GM21360 (cell line): Measurements from ENCODE around the gene LYG1.
"Not testable (repeated sequence)": the region's sequence is repeated elsewhere in the genome, so short reads cannot be mapped to it uniquely, and the experiment has no call there.

Experiments
- ATAC-seq: cut with Tn5 transposase; IDR thresholded peaks from one replicate; pipeline ENCODE4 v1.9.1; 2021; ENCODE audit warnings: mild to moderate bottlenecking, moderate library complexity; ENCODE audit not compliant: unreplicated experiment

The LYG1 gene

DNA sequence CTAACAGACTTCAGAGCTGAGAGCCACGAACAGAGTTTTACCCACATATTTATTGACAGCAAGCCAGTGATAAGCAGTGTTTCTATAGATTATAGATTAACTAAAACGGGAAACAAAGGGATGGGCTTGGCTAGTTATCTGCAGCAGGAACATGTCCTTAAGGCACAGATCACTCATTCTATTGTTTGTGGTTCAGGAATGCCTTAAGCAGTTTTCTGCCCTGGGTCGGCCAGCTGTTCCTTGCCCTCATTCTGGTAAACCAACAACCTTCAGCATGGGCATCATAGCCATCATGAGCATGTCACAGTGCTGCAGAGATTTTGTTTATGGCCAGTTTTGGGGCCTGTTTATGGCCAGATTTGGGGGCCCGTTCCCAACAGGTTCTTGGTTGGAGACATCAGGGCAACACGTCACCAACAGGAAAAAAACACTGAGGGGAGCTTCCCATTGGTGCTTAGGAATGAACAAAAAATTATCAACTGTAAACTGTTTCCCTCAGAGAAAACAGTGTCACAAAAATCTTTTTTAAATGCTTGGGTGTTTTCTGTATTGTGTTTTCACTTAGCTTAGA is 22.7 kb downstream of the LYG1 start:
- not testable (repeated sequence) for ATAC-seq

- no peak for ATAC-seq
Measured at GRCh38 chr2:99275882-99276281, 25.1 kb downstream of the LYG1 start.

GRCh38 chr2:99261242-99261641 is 39.8 kb downstream of the LYG1 start:
- ATAC-seq: no peak

DNA sequence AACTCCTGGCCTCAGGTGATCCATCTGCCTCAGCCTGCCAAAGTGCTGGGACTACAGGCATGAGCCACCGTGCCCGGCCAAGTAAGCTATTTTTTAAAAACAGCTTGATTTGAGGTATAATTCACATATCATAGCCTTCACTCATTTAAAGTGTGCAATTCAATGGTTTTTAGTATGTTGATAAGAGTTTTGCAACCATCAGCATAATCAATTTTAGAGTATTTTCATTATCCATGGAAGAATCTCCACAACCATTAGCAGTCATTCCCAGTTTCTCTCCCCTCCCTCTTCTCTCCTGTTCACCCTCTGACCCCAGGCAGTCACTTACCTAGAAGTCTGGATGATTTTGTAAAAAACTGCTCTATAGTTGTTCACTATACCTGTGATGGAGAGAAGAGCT is 40.8 kb downstream of the LYG1 start:
- ATAC-seq: no peak

DNA sequence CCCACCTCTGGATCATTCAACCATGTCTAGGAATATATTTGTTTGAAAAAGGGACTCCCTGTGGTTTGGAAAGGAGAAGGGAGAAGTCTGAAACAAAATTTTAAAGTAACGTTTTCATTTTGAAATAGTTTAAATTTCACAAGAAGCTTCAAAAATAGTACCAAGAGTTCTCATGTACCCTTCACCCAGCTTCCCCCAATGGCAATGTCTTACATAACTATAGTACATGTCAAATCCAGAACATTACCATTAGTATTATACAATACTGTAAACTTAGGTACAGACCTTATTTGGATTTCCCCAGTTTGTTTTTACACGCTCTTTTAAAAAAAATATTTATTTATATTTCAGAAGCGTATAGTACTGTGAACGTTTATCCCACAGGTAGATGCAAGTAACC is 41.5 kb downstream of the LYG1 start:
- no peak for ATAC-seq

GRCh38 chr2:99256677-99257076 is 44.3 kb downstream of the LYG1 start:
- no peak for ATAC-seq

GRCh38 chr2:99255491-99256318 is 45.3 kb downstream of the LYG1 start, which contains the start of gene LYG2:
Gene LYG2 (minus strand): TSS chr2:99255666. CDS start chr2:99254260, 1,406 bp downstream.
- no peak for ATAC-seq

GRCh38 chr2:99249951-99250350 is 51.0 kb downstream of the LYG1 start:
- no peak for ATAC-seq

DNA sequence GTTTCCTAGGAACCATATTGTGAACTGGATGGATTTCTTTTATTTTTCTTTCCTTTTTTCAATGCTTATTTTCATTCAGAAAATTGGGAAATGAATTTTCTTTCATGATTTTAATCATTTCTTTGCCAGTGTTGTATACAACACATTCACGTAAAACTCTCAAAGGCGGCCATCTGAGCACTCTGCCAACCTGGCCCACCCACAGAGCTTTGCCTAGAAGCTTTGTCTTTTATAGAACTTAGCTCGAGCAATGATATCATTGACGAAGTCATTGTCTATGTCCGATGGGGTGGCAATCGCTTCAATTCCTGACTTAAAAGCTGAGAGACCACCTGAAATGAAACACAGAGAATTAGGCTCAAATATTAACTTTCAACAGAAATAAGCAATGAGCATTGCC is 58.8 kb downstream of the LYG1 start:
- ATAC-seq: no peak

- ATAC-seq: no peak
Measured at GRCh38 chr2:99240431-99240830, 60.6 kb downstream of the LYG1 start.

GRCh38 chr2:99238599-99238998 is 62.4 kb downstream of the LYG1 start:
- no peak for ATAC-seq
